NCI-H510A (cell line): ENCODE results near the gene PHYKPL.
"Not testable (repeated sequence)": the region's sequence is repeated elsewhere in the genome, so short reads cannot be mapped to it uniquely, and the experiment has no call there.

Experiments
- DNase-seq: peaks from one replicate; lab custom pipeline; 2025; lab: John Stamatoyannopoulos, UW

The PHYKPL gene

DNA sequence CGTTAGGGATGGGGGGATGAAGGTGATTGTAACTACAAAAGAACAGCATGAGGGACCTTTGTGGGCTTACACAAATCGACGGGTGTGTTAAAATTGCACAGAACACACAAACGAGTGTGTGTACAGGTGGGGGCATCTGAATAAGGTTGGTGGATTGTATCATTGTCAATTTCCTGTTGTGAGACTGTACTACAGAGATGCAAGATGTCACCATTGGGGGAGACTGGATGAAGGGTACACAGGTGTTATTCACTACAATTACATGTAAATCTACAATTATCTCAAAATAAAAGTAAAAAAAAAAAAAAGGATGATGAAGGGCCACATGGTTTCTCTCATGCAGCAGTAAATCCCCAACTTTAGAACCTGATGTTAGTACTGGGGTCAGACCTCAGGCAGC is 31.4 kb upstream of the PHYKPL start:
- no peak for DNase-seq

DNA sequence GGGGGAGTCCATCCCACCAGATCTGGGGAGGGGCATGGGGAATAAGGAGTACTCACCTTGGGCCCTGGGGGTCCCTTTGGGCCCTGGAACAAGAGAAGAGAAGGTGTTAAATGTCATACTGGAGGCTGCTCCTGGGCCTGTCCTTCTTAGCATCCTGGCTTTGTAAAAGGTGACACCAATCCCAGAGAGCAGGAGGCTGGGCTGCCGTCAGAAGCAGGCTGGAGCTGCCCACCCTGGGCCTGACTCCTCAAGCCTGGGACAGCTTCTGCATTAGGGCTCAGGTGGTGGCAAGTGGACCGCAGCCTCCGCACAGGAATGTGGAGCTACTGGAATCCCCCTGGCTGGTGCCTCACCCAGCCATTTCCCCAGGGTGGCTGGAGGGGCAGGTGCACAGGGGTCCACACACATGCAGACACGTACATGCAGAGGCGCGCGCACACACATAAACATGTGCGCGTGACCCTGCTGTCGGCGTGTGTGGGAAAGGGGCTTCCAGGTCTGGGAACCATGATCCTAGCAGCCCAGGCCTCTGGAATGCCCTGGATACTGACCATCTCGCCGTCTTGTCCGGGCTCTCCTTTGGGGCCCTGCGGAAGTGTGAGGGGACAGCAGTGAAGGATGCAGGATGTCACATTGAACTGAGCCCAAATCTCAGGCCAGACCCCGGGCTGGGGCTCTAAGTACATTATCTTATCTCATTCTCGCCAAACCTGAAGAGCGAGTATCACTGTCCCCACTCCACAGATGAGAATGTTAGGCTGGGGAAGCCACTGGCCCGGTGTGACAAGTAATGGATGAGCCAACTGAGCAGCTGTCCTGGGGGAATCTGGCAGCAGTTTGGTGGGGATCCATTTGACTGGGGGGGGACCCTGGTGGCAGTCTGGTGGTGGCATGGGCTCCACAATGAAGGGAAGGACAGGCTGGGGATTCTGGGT is 29.3 kb upstream of the PHYKPL start:
- DNase-seq: no peak

- DNase-seq: no peak
These were observed 27.3 kb upstream of the PHYKPL start for GRCh38 chr5:178259623-178260536.

DNA sequence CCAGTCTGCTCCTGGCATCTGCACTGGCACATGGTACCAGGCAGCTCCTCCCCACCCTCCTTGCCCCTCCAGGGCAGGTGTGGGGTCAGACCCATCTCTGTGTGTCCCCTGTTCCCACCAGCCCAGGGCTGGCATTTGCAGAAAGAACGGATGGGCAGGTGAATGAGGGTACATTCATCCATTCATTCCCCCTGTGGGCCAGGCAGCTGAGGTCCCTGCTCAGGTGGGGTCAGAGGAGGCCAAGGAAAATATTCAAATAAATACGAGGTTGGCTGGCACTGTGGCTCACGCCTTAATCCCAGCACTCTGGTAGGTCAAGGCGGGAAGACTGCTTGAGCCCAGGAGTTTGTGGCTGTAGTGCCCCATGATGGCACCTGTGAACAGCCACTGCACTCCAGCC is 25.0 kb upstream of the PHYKPL start:
- no peak for DNase-seq

GRCh38 chr5:178256746-178257145 is 24.1 kb upstream of the PHYKPL start:
- DNase-seq: no peak

- DNase-seq: not testable (repeated sequence)
These were observed 21.0 kb upstream of the PHYKPL start for GRCh38 chr5:178253632-178254031.

- DNase-seq: no peak
These were observed 19.7 kb upstream of the PHYKPL start for GRCh38 chr5:178252258-178252657.

DNA sequence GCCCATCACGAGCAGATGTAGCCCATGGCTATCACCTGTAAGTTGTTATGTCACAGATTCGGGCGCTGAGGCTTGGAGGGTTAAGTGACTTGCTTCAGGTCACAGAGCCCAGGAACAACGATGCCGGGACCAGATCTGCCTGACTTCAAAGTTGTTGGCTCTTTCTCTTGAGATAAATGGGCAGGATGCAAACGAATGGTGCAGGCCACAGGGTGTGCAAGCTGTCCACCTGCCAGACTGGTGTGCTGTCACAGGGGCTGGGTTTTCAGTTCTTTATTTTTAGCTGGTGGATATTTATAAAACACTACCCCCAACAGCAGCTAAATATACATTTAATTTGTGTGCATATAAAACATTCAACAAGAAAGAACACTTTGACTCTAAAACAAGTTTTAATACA is 17.7 kb upstream of the PHYKPL start:
- no peak for DNase-seq

- DNase-seq: no peak
These were observed 16.8 kb upstream of the PHYKPL start for GRCh38 chr5:178249191-178249989.

GRCh38 chr5:178248750-178249149 is 16.1 kb upstream of the PHYKPL start:
- DNase-seq: no peak

DNA sequence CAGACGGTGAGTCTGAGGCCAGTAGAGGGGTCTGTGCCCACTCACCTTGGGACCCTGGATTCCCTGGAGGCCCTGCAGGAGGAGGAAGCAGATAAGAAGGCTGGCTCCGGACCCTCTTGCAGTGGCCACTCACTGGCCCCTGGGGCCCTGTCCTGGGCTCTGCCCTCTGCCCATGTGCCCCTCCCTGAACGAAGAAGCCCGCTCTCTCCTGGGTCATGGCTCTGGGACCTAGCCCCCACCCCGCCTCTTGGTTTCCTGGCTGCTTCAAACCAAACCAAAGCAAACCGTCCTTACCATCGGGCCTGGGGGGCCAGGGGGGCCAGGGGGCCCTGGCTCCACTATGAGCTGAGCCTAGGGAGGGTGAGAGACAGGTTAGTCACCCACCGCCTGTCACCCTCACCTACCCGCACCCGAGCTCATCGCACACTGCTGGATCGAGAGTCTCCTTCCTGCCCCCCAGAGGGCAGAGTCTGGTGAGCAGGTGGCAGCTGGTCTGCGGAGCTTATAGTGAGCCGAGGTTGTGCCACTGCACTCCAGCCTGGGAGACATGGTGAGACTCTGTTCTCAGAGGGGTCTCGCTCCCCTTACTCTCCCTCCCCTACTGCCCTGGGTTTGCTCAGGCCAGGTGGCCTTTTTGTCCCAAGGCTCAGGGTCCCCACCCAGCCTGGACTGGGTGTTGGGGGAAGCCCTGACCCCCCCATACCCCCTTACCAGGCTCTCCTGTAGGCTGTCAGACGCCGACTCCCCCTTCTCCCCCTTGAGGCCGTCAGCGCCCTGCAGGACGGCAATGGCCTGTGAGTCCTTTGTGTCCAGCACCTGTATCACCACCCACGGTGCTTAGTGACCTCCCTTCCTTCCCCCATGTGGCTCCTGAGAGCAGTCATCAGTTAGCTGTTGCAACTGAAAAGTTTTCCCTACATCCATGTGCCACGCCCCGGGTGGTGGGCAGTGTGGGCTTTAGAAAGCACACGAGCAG is 15.2 kb upstream of the PHYKPL start:
- no peak for DNase-seq

GRCh38 chr5:178246624-178247279 is 14.2 kb upstream of the PHYKPL start:
- DNase-seq: no peak

DNA sequence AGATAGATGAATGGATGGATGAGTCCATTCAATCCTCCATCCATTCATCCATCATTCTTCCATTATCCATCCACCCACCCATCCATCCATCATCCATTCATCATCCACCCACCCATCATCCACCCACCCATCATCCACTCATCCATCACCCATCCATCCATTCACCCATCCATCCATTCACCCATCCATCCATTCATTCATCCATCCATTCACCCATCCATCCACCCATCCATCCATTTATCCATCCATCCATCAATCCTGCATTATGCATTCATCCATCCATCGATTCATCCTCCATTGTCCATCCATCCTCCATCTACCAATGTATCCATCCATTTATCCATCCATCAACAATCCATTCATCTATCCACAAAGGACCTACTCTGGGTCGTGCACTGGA is 12.8 kb upstream of the PHYKPL start:
- DNase-seq: no peak

DNA sequence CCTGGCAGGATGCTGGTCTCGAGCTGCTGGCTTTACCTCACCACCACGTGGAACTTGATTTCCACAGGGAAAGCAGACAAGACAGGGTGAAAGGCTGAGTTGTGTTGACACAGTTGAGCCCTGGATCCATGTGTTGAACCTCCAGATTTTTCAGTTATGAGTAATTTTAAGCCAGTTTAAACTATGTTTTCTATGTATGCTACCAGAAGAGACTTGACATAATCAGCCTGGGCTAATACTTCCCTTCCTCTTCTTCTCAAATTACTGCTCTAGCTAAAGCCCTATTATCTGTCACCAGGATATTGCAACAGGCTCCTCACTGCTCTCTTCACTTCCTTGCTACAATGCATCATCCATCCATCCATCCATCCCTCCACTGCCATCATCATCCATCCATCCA is 12.0 kb upstream of the PHYKPL start:
- DNase-seq: no peak

GRCh38 chr5:178242416-178242815 is 9.8 kb upstream of the PHYKPL start:
- no peak for DNase-seq

GRCh38 chr5:178241688-178242231 is 9.2 kb upstream of the PHYKPL start:
- DNase-seq: no peak

GRCh38 chr5:178241231-178241663 is 8.6 kb upstream of the PHYKPL start:
- DNase-seq: no peak

DNA sequence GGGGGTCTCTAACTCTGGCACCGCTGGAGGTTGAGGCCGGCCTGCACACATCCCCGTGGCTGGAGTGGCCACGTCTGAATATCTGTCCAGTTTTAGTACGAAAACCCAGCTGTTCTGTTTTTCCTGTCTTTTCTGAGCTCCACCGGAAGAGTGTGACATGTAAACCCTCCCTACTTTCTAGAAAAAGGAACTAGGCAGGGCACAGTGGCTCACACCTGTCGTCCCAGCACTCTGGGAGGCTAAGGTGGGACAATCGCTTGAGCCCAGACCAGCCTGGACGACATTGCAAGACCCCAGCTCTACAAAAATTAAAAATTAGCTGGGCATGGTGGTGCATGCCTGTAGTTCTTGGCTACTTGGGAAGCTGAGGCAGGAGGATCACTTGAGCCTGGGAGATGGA is 8.2 kb upstream of the PHYKPL start:
- DNase-seq: no peak

GRCh38 chr5:178240341-178240741 is 7.7 kb upstream of the PHYKPL start:
- DNase-seq: no peak
